Esophagus squamous epithelium (tissue), 5 donors: ENCODE results near the gene GKAP1. TPM values are rescaled to one million over a fixed set of nuclear protein-coding genes. Genes with fewer than 3 reads are reported as not detected.

ENCODE experiments used
- DNase-seq: peaks from one replicate; lab custom pipeline; 2025; lab: John Stamatoyannopoulos, UW
- H3K27ac ChIP-seq, 4 donors: fragments of 200-600 bp; sonication (generic); one replicate each; pipeline ENCODE4 v1.5.1; 2016 to 2019; ENCODE audit warnings: mild to moderate bottlenecking in 1 of 4
- H3K27me3 ChIP-seq, 4 donors: fragments of 200-600 bp; sonication (generic); 1 replicate in 3 of 4; 2 replicates in 1 of 4; pipeline versions ENCODE4 v1.5.1 to v1.6.0; 2017 to 2021; ENCODE audit warnings: antibody characterized with exemption in 1 of 4
- H3K36me3 ChIP-seq, 3 donors: fragments of 200-600 bp; sonication (generic); one replicate each; pipeline ENCODE4 v1.5.1; 2016 to 2019
- H3K4me1 ChIP-seq, 3 donors: fragments of 200-600 bp; sonication (generic); one replicate each; pipeline ENCODE4 v1.5.1; 2017 to 2019
- H3K4me3 ChIP-seq, 4 donors: fragments of 200-600 bp; sonication (generic); 1 replicate in 3 of 4; 2 replicates in 1 of 4; pipeline ENCODE4 v1.5.1; 2016 to 2019; ENCODE audit warnings: mild to moderate bottlenecking in 2 of 4, moderate library complexity in 1 of 4
- H3K9me3 ChIP-seq, 3 donors: fragments of 200-600 bp; sonication (generic); one replicate each; pipeline ENCODE4 v1.5.1; 2016 to 2019
- CTCF ChIP-seq, 6 experiments: fragments of 450-650 bp in 4 of 6; fragments of 200-600 bp in 2 of 6; sonication (generic) in 2 of 6; IDR thresholded peaks; one replicate each; pipeline ENCODE4 v1.5.1; 2016 to 2019; ENCODE audit warnings: antibody characterized with exemption in 6 of 6, mild to moderate bottlenecking in 4 of 6, moderate library complexity in 4 of 6
- POLR2A ChIP-seq, 4 donors: fragments of 450-650 bp; IDR thresholded peaks; one replicate each; pipeline ENCODE4 v1.6.1; 2017; ENCODE audit warnings: antibody characterized with exemption in 4 of 4, mild to moderate bottlenecking in 4 of 4, moderate library complexity in 3 of 4
- WGBS, 2 donors: methylation state at CpG; one replicate each; pipeline ENCODE4 v1.1.5; 2018; 5-methylcytosine and 5-hydroxymethylcytosine counted together
- intact Hi-C: fragments of 100-400 bp; cut with DNase I; formaldehyde crosslinking; loops from one replicate; pipeline ENCODE4 v1.15.0; 2022
- total RNA-seq, 4 donors: library from RNA; depleted of rRNA; stranded (reverse); fragments of >200 nt; gene quantifications; one replicate each; pipeline ENCODE4 v1.1.0, GENCODE V29; 2016
- donor health status: DM: yes; HTN: yes; CAD: no.

Gene GKAP1
- total RNA-seq, 4 donors from 2014 or later, result 0.64 to 7.8 (median 2.3) TPM

GRCh38 chr9:83772860-83773259 lies 44.7 kb downstream of the GKAP1 start:
- WGBS, 2 donors, result 88 to 90% methylated on average over 6 of the region's 6 CpGs
- intact Hi-C loops, result no loop called here

GRCh38 chr9:83765376-83765775 lies 52.2 kb downstream of the GKAP1 start:
- H3K4me3 ChIP-seq, result no peak overlapping the region
- no peak for DNase-seq
- no peak for TF ChIP-seq CTCF (IDR thresholded peaks at IDR 0.05)
- TF ChIP-seq POLR2A (IDR thresholded peaks at IDR 0.05), result no peak
- no peaks in the 10 kb centered on the region for H3K27me3 ChIP-seq
- no peak overlapping the region for H3K27ac ChIP-seq
- peaks cover 0 to 9% (median 0%) of the 10 kb centered on the region in 3 donors for H3K9me3 ChIP-seq
- intact Hi-C loops, result no loop called here
- H3K4me1 ChIP-seq, result no peaks in the 10 kb centered on the region
- WGBS, 2 donors, result 92 to 100% methylated on average over 2 to 5 of the region's 5 CpGs
- H3K36me3 ChIP-seq, result peaks cover 0 to 3% (median 0%) of the 10 kb centered on the region in 3 donors

More at GRCh38 chr9:83772860-83773259, 44.7 kb downstream of the GKAP1 start:
- no peaks in the 10 kb centered on the region for H3K27me3 ChIP-seq
- H3K27ac ChIP-seq, result no peak overlapping the region
- no peak overlapping the region for H3K4me3 ChIP-seq
- no peaks in the 10 kb centered on the region for H3K4me1 ChIP-seq
- no peaks in the 10 kb centered on the region for H3K9me3 ChIP-seq
- no peak for DNase-seq
- no peaks in the 10 kb centered on the region for H3K36me3 ChIP-seq
- TF ChIP-seq CTCF (IDR thresholded peaks at IDR 0.05) (no peak), POLR2A (IDR thresholded peaks at IDR 0.05) (no peak)

- no peaks in the 10 kb centered on the region for H3K4me1 ChIP-seq
- no peak for DNase-seq
- TF ChIP-seq POLR2A (IDR thresholded peaks at IDR 0.05) (no peak), CTCF (IDR thresholded peaks at IDR 0.05) (no peak)
- no peaks in the 10 kb centered on the region for H3K9me3 ChIP-seq
- no peaks in the 10 kb centered on the region for H3K27me3 ChIP-seq
- intact Hi-C loops, result no loop called here
- peaks cover 0 to 28% (median 0%) of the 10 kb centered on the region in 3 donors for H3K36me3 ChIP-seq
- H3K27ac ChIP-seq, result no peak overlapping the region
- no peak overlapping the region for H3K4me3 ChIP-seq
Measured at GRCh38 chr9:83754383-83754977, 63.1 kb downstream of the GKAP1 start.

- H3K4me3 ChIP-seq, result no peak overlapping the region
- WGBS, 2 donors, result 77 to 79% methylated on average over 3 of the region's 3 CpGs
- H3K27me3 ChIP-seq, result no peaks in the 10 kb centered on the region
- no peak for DNase-seq
- peaks cover 0 to 28% (median 0%) of the 10 kb centered on the region in 3 donors for H3K36me3 ChIP-seq
- no peak overlapping the region for H3K27ac ChIP-seq
- TF ChIP-seq POLR2A (IDR thresholded peaks at IDR 0.05) (no peak), CTCF (IDR thresholded peaks at IDR 0.05) (no peak)
- intact Hi-C loops, result no loop called here
- no peaks in the 10 kb centered on the region for H3K4me1 ChIP-seq
- H3K9me3 ChIP-seq, result no peaks in the 10 kb centered on the region
Measured at GRCh38 chr9:83749706-83750105, 67.9 kb downstream of the GKAP1 start.

- H3K9me3 ChIP-seq, result no peaks in the 10 kb centered on the region
- no peak for DNase-seq
- WGBS, 2 donors, result 81 to 89% methylated on average over 1 of the region's 1 CpG
- H3K4me3 ChIP-seq, result no peak overlapping the region
- intact Hi-C loops, result no loop called here
- TF ChIP-seq CTCF (IDR thresholded peaks at IDR 0.05) (no peak), POLR2A (IDR thresholded peaks at IDR 0.05) (no peak)
- no peaks in the 10 kb centered on the region for H3K36me3 ChIP-seq
- H3K27ac ChIP-seq, result no peak overlapping the region
- H3K4me1 ChIP-seq, result no peaks in the 10 kb centered on the region
- H3K27me3 ChIP-seq, result no peaks in the 10 kb centered on the region
Measured at GRCh38 chr9:83744206-83744605, 73.4 kb downstream of the GKAP1 start.
